HG03196 (cell line): ENCODE data around the gene OR10V1.
"Not testable (repeated sequence)": the region's sequence is repeated elsewhere in the genome, so short reads cannot be mapped to it uniquely, and the experiment has no call there.

ENCODE experiments used
- ATAC-seq: cut with Tn5 transposase; IDR thresholded peaks from one replicate; pipeline ENCODE4 v1.9.1; 2021; ENCODE audit not compliant: unreplicated experiment

The OR10V1 gene

GRCh38 chr11:59710136-59710847 is 3.4 kb downstream of the OR10V1 start:
- no peak for ATAC-seq

DNA sequence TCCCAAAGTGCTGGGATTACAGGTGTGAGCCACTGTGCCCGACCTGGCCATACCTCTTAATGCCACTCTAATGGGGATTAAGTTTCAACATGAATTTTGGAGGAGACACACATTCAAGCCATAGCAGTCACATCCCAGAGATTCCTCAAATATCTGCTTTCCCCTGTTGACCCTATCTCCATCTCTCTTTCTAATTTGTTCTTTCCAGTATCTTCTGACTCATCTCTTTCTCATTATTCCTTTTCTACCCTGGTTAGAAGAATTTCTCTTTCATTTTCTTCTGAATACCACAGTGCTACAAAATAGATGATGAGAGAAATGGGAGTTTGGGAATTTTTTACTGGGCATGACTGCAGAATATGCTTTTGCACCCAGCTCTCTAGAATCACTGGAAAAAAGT is 5.1 kb downstream of the OR10V1 start:
- ATAC-seq = no peak

GRCh38 chr11:59707371-59707770 is 6.3 kb downstream of the OR10V1 start:
- no peak for ATAC-seq

DNA sequence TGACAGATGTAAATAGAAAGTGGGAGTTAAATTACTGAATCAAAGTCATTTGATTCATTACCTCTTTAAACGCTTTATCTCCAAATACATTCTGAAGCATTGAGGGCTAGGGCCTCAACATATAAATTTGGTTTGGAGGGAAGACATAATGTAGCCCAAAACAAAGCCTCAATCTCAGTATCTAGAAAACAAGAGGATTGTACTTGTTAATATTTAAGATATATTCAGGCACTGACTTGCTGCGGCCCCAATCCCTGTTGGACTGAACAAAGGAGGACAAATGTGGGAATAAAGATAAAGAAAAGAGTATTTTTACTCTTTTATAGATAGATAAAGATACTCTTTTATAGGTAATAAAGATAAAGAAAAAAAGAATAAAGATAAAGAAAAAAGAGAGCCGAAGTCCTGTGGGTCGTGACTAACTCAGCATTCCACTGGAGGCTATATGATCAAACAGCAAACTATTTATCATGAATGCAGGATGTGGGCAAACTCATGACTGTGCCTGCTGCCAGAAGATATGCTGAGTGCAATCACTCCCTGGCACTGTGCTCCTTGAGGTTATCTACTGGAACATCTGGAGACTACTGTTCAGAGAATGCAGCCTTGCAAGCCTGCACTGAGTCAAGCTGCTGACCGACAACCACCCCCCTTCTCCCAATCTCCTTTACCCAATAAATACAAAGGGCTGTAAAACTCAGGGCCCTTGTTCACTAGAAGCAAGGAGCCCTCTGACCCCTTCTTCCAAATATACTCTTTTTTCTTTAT is 6.9 kb downstream of the OR10V1 start:
- no peak for ATAC-seq

GRCh38 chr11:59705294-59705693 is 8.4 kb downstream of the OR10V1 start:
- no peak for ATAC-seq

GRCh38 chr11:59703515-59703914 is 10.1 kb downstream of the OR10V1 start:
- not testable (repeated sequence) for ATAC-seq

DNA sequence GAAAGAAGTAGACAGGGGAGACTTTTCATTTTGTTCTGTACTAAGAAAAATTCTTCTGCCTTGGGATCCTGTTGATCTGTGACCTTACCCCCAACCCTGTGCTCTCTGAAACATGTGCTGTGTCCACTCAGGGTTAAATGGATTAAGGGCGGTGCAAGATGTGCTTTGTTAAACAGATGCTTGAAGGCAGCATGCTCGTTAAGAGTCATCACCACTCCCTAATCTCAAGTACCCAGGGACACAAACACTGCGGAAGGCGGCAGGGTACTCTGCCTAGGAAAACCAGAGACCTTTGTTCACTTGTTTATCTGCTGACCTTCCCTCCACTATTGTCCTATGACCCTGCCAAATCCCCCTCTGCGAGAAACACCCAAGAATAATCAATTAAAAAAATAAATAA is 13.5 kb downstream of the OR10V1 start:
- not testable (repeated sequence) for ATAC-seq

GRCh38 chr11:59698506-59698905 is 15.1 kb downstream of the OR10V1 start:
- ATAC-seq = no peak

DNA sequence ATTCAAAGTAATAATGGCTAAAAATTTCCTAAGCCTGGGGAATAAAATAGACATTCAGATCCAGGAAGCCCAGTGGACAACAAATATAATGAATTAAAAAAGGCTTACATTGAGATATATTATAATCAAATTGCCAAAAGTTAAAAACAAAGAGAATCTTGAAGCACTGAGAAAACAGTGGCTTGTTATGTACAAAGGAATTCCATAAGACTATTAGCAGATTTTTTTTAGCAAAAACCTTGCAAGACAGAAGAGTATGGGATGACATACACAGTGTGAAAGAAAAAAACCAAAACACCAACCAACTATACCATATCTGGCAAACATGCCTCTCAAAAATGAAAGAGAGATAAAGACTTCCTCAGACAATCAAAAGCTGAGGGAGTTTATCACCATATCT is 20.7 kb downstream of the OR10V1 start:
- ATAC-seq = no peak

DNA sequence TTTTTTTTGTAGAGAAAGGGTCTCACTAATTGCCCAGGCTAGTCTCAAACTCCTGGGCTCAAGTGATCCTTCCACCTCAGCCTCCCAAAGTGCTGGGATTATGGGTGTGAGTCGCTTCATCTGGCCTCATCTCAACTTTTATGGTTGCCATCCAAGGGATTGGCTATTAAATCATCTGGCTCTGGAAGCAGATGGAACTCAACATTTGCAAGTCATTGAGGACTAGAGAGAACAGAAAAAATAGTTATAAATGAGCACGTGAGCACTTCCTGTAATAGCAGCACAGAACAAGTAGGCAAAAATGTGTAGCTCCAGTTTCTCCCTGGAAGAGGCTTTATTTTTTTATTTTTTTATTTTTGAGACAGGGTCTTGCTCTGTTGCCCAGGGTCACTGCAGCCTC is 22.5 kb downstream of the OR10V1 start:
- no peak for ATAC-seq

DNA sequence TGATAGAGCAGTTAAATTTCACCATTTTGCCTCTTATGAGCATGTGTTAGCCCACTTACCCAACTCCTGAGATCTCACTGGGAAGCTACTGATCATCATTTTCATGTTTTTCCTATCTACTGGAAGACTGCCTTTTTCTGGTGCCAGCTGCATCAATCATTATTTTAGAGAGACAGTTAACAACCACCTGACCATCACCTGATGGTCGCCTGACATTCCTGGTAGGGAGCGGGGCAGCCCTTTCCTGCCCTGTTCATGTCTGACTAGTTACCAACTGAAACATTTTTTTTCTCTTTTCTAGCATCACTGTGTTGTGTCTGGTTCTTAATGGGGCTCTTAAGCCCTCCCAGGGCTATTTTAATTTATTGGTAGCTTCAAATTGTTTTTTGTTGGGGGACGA is 24.6 kb downstream of the OR10V1 start:
- no peak for ATAC-seq

DNA sequence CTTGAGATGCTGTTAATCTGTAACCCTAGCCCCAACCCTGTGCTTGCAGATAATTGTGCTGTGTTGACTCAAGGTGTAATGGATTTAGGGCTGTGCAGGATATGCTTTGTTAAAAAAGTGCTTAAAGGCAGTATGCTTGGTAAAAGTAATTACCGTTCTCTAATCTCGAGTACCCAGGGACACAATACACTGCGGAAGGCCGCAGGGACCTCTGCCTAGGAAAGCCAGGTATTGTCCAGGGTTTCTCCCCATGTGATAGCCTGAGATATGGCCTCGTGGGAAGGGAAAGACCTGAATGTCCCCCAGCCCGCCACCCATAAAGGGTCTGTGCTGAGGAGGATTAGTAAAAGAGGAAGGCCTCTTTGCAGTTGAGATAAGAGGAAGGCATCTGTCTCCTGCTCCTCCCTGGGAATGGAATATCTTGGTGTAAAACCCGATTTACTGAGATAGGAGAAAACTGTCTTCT is 32.4 kb downstream of the OR10V1 start:
- ATAC-seq = not testable (repeated sequence)

- peak; percentile 81 for ATAC-seq
Observed at GRCh38 chr11:59680287-59681154, 33.1 kb downstream of the OR10V1 start.

GRCh38 chr11:59679347-59679746 is 34.3 kb downstream of the OR10V1 start:
- ATAC-seq = no peak

DNA sequence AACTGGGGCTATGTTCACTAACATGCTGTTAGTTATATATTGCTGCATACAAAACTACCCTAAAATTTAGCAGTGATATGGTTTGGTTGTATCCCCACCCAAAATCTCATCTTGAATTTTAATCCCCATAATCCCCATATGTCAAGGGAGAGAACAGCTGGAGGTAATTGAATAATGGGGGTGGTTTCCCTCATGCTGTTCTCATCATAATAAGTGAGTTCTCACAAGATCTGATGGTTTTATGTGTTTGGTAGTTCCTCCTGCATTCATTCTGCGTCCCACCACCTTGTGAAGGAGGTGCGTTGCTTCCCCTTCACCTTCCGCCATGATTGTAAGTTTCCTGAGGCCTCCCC is 34.9 kb downstream of the OR10V1 start:
- ATAC-seq = no peak

DNA sequence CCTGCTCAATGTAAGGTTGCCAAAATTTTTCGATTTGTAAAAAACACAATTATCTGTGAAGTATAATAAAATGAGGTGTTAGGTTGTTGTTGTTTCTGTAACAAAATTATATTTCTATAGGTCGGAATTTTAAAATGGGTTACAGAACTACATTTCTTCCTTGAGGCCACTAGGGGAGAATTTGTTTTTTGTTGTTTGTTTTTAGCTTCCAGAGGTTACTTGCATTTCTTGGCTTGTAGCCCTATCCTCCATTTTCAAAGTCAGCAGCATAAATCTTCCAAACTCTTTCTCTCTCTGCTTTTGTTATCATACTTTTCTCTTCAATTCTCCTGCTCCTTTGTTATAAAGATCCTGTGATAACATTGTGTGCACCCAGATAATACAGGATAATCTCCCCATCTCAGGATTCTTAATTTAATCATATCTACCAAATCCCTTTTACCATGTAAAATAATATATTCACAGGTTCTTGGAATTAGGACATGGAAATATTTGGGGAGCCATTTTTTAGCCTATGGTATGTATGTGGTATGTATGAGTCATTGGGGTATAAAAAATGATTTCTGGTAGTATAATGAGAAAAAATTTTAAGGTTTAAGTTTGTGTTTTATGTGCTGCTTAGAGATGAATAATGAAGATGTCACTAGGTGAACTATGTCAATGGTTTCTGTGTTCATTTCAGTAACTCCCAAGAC is 35.4 kb downstream of the OR10V1 start:
- ATAC-seq = no peak

DNA sequence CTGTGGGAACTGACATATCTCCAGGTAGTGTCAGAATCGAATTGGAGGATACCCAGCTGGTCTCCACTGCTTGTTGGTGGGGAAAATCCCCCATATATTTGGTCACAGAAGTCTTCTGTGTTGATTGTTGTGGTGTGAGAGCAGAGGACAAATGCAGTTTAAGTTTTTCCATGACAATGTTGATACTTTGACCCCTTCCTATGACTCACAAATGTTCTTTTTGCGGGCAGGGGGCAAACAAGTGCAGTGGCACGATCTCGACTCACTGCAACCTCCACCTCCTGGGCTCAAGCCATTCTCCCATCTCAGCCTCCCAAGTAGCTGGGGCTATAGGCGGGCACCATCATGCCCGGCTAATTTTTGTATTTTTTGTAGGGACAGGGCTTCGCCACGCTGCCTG is 37.4 kb downstream of the OR10V1 start:
- no peak for ATAC-seq

- ATAC-seq = no peak
Observed at GRCh38 chr11:59674291-59674690, 39.4 kb downstream of the OR10V1 start.

DNA sequence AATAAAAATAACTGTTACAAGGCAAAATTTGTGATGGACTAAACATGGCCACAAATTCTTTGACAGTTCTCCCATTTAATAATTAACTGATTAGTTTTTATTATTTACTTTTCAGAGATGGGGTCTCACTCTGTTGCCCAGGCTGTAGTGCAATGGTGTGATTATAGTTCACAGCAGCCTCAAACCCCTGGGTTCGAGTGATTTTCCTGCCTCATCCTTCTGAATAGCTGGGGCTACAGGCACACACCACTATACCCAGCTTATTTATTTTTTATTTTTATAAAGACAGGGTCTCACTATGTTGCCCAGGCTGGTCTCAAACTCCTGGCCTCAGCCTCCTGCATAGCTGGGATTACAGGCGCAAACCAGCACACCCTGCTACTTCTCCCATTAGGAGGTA is 40.4 kb downstream of the OR10V1 start:
- ATAC-seq = no peak

GRCh38 chr11:59671471-59671870 is 42.2 kb downstream of the OR10V1 start:
- no peak for ATAC-seq

DNA sequence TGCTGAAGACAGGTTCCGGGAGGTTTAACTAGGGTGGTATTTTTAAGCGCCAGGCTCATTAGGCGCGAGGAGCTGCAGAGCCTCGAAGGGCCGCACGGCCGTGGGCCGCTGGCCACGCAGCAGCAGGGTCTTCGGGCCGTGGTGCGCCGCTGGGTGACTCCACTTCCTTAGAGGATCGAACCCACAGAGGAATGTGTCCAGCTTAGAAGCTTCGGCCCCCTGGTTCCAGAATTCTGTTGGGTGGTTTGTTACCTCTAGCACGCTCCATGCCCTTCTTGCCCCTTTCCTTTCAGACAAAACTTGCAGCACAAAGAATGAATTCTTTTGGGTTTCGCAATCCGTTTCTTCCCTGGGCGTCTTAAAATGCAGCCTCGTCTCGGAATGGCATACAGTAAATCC is 44.0 kb downstream of the OR10V1 start:
- peak; percentile 12 for ATAC-seq
